NT2/D1 (cell line): ENCODE results near the gene KTN1.

ENCODE experiments used
- DNase-seq: peaks from one replicate; pipeline ENCODE4 v3.0.0-alpha.2; 2011; ENCODE audit warnings: low read depth, low spot score
- H3K27me3 ChIP-seq: 2 replicates; pipeline ENCODE4 v1.6.0; 2011; ENCODE audit warnings: mild to moderate bottlenecking; ENCODE audit not compliant: insufficient read length, insufficient read depth
- H3K36me3 ChIP-seq: 2 replicates; pipeline ENCODE4 v1.6.1; 2011; ENCODE audit warnings: mild to moderate bottlenecking, low read length, mixed read lengths; ENCODE audit not compliant: insufficient read depth, insufficient read length
- H3K4me1 ChIP-seq: 2 replicates; pipeline ENCODE4 v1.5.1; 2011; ENCODE audit not compliant: insufficient read depth, insufficient read length
- H3K4me3 ChIP-seq: 2 replicates; pipeline ENCODE4 v1.5.1; 2011; ENCODE audit warnings: low read depth; ENCODE audit not compliant: insufficient read length
- H3K9ac ChIP-seq: 2 replicates; pipeline ENCODE4 v1.6.0; 2011; ENCODE audit warnings: low read depth; ENCODE audit not compliant: insufficient read length
- H3K9me3 ChIP-seq: 2 replicates; pipeline ENCODE4 v1.5.1; 2011; ENCODE audit warnings: mild to moderate bottlenecking, low read length; ENCODE audit not compliant: insufficient read depth
- SUZ12 ChIP-seq: IDR thresholded peaks from 2 replicates; pipeline ENCODE4 v1.6.1; 2011; ENCODE audit not compliant: insufficient read length, insufficient read depth; ENCODE audit errors: extremely low read depth
- YY1 ChIP-seq: IDR thresholded peaks from 2 replicates; pipeline ENCODE4 v1.6.1; 2011; ENCODE audit not compliant: insufficient read length, insufficient read depth
- ZNF274 ChIP-seq: IDR thresholded peaks from 2 replicates; pipeline ENCODE4 v1.6.1; 2011; ENCODE audit warnings: mild to moderate bottlenecking, low read depth, low read length

The KTN1 gene

DNA sequence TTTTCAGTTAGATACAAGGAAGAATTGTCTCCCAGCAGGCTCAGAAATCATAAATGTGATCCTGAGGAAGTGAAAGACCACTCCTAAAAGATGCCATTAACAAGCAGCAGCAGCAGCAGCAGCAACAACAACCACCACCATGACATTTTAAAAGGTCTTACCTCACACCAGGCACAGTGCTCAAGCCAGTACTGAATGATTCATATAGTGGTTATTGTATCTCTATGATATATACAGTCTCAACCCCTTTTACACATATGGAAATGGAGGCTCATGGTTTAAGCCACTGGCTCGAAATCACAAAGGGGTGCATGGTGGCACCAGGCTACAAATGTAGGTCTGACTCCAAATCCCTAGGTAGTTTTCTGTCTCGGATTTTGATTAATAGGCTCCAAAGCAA is 126.9 kb downstream of the KTN1 start:
- Histone ChIP-seq H3K4me1 (no peaks in the 10 kb centered on the region), H3K9me3 (no peaks in the 10 kb centered on the region), H3K9ac (no peak overlapping the region), H3K4me3 (no peak overlapping the region), H3K27me3 (no peaks in the 10 kb centered on the region), H3K36me3 (no peaks in the 10 kb centered on the region)
- TF ChIP-seq ZNF274 (no peak), SUZ12 (no peak), YY1 (no peak)
- DNase-seq = no peak

DNA sequence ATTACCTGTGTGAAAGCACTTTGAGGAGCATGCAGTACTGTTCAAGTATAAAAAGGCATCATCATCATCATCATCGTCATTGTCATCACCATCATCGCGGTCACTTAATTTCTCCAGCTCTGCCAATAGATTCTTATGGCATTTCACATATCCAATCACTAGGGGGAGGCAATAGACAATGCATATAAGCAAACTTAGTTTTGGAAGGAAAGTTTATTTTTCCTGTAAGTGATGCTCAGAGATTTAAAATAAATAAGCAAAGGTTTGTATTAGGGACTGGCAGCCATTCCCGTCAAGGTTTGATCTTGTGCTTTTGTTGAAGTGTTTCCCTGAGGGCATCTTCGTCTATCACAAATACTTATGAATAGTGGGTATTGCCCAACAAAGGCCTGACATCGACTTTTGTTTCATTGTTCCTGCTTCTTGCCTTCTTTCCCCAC is 127.4 kb downstream of the KTN1 start:
- Histone ChIP-seq H3K4me3 (no peak overlapping the region), H3K36me3 (no peaks in the 10 kb centered on the region), H3K9me3 (no peaks in the 10 kb centered on the region), H3K9ac (no peak overlapping the region), H3K27me3 (no peaks in the 10 kb centered on the region), H3K4me1 (no peaks in the 10 kb centered on the region)
- DNase-seq = no peak
- no peak for TF ChIP-seq SUZ12
- TF ChIP-seq ZNF274 = no peak
- TF ChIP-seq YY1 = no peak

DNA sequence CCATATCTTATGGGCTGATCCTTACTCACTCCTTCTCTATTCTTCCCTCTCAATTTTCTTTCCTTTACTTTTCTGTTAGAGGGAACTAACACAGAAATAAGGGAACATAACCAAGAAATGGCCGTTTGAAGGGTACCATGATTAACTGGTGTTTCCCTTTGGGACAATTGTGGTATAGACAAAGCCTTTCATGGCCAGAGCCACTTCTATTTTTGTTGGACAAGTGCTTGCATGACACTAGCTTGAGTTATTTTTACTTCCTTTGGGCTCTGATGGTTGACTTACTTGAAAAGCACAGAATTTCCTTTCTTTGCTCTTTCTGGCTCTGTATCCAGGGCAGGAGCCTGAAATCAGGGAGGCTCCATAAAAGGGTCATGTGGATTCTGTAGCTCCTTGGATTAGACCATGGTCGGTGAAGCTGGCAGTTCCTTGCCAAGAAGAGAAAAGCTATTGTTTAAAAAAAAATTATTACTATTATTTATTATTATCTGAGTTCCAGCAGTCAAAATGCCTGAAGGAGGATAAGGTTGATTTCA is 130.6 kb downstream of the KTN1 start:
- no peaks in the 10 kb centered on the region for H3K36me3 ChIP-seq
- no peak overlapping the region for H3K4me3 ChIP-seq
- no peak for DNase-seq
- H3K9ac ChIP-seq = no peak overlapping the region
- peaks cover 2% of the 10 kb centered on the region for H3K4me1 ChIP-seq
- H3K9me3 ChIP-seq = no peaks in the 10 kb centered on the region
- no peaks in the 10 kb centered on the region for H3K27me3 ChIP-seq
- TF ChIP-seq YY1 (no peak), ZNF274 (no peak), SUZ12 (no peak)

DNA sequence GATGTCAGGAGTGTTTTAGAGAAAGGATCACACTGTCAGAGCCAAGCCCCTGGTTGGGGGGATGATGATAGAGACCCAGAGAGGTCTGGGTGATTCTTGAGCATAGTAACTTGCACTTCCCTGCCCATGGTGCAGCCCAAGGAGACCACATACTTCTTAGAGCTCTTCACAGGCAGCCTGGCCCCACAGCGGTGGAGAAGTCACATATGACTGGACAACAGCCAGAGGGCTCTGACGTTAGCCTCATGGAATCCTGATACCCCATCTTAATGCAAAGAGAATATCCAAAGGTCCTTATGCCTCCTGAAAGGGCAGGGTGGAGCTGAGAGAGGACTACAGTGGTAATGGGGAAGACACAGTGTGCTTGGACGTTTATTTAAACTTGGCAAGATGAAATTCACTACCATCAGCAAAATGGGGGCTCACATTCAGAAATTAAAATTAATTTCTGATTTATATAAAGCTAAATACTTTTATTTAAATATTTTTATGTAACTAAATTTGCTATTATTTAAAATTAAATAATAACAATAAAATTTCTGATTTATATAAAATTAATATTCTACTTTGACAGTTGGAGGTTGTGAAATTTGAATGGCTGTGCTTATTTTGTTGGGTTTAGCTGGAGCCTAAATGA is 131.3 kb downstream of the KTN1 start:
- no peaks in the 10 kb centered on the region for H3K36me3 ChIP-seq
- TF ChIP-seq SUZ12 (no peak), YY1 (no peak), ZNF274 (no peak)
- H3K27me3 ChIP-seq = no peaks in the 10 kb centered on the region
- no peak for DNase-seq
- H3K9ac ChIP-seq = no peak overlapping the region
- H3K9me3 ChIP-seq = no peaks in the 10 kb centered on the region
- peaks cover 2% of the 10 kb centered on the region for H3K4me1 ChIP-seq
- H3K4me3 ChIP-seq = no peak overlapping the region

DNA sequence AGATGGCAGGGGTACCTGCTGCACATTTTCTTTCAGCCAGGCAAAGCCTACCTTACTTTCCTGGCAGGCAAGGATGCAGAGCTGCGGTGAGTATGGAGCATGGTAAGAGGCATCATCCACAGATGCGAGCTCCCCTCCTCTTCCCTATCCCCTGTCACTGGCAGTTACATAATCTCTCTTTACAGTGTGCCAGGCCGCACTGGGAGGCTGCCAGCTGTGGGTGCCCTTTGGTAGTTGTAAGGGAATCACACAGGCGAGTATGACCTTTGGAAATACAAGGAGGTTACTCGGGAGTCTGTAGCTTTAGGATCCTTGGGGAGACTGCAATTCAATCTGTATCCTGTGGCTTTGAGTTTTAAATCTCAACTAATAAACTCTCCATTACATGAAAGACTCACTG is 132.5 kb downstream of the KTN1 start:
- H3K4me3 ChIP-seq = no peak overlapping the region
- DNase-seq = no peak
- no peaks in the 10 kb centered on the region for H3K9me3 ChIP-seq
- no peak overlapping the region for H3K9ac ChIP-seq
- H3K27me3 ChIP-seq = no peaks in the 10 kb centered on the region
- no peaks in the 10 kb centered on the region for H3K36me3 ChIP-seq
- H3K4me1 ChIP-seq = peaks cover 2% of the 10 kb centered on the region
- TF ChIP-seq SUZ12 (no peak), ZNF274 (no peak), YY1 (no peak)

DNA sequence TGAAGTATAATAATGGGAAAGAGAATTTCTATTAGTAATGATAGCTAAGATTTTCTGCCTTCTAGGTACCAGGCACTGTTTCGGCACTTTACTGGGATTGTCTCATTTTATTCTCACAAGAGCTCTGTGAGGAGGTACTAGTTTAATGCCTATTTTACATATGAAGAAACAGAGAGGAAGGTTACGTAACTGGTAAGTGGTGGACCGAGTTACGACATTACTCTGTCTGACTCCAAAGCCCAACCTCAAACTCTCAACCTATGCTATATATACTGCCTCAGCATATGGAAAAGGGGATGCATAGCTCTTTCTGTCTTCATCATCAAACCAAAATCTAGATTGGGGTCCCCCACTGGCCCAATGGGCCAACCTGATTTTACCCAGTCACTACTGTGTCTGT is 133.5 kb downstream of the KTN1 start:
- Histone ChIP-seq H3K4me1 (peaks cover 2% of the 10 kb centered on the region), H3K27me3 (no peaks in the 10 kb centered on the region), H3K36me3 (no peaks in the 10 kb centered on the region), H3K9ac (no peak overlapping the region), H3K4me3 (no peak overlapping the region), H3K9me3 (no peaks in the 10 kb centered on the region)
- DNase-seq = no peak
- no peak for TF ChIP-seq ZNF274
- TF ChIP-seq SUZ12 = no peak
- no peak for TF ChIP-seq YY1

DNA sequence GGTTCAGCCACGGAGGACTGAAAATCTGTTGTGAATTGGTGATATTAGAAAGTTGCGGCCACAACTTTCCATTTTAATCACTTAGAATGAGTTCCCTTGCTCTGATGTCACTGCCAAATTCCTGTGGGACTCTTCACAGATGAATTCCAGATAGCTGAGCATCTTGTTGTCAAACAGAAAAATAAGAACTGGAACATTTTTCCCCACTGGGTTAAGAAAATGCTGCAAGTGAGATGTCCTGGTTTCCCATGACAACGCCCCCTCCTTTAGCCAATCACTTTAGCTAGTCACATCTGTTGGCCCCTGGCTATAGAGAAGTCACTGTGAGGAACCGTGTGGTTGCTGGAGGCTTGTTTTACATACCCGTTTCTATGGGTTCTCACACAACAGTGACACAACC is 135.9 kb downstream of the KTN1 start:
- no peak for TF ChIP-seq ZNF274
- no peak for TF ChIP-seq YY1
- no peak for TF ChIP-seq SUZ12
- no peak overlapping the region for H3K9ac ChIP-seq
- no peaks in the 10 kb centered on the region for H3K27me3 ChIP-seq
- no peak for DNase-seq
- H3K4me3 ChIP-seq = no peak overlapping the region
- no peaks in the 10 kb centered on the region for H3K36me3 ChIP-seq
- no peaks in the 10 kb centered on the region for H3K9me3 ChIP-seq
- H3K4me1 ChIP-seq = peaks cover 2% of the 10 kb centered on the region
